ENCODE data around the gene RAPSN. TPM values are rescaled to one million over a fixed set of nuclear protein-coding genes. Genes with fewer than 3 reads are reported as not detected.

Gene RAPSN
- polyA plus RNA-seq, 1 donor from 2014 or later, result not detected

- no peaks in the 10 kb centered on the region for H3K36me3 ChIP-seq (ENCODE audit: insufficient read depth, low read length)
- no peaks in the 10 kb centered on the region for H3K9me3 ChIP-seq (ENCODE audit: low read length)
- no peak overlapping the region for H3K27ac ChIP-seq (ENCODE audit: low read length)
- no peaks in the 10 kb centered on the region for H4K20me1 ChIP-seq (ENCODE audit: insufficient read depth)
- H3K9ac ChIP-seq (ENCODE audit: low read length), result no peak overlapping the region
- H3K79me2 ChIP-seq (replicated peaks; ENCODE audit: insufficient read depth, low read length), result peaks cover 7% of the 10 kb centered on the region
- H3K4me2 ChIP-seq (ENCODE audit: low read length), result no peak overlapping the region
- H3K27me3 ChIP-seq (ENCODE audit: insufficient read depth, low read depth, low read length), result no peaks in the 10 kb centered on the region
- H3F3A ChIP-seq (ENCODE audit: insufficient read depth, low read length, poor library complexity, severe bottlenecking), result no peaks in the 10 kb centered on the region
- H3K4me3 ChIP-seq (ENCODE audit: low read length), result no peak overlapping the region
- TF ChIP-seq EZH2 (IDR thresholded peaks at IDR 0.05; ENCODE audit: borderline replicate concordance, insufficient read depth, low read length, poor library complexity, severe bottlenecking) (no peak), SMC3 (conservative IDR thresholded peaks at IDR 0.05; ENCODE audit: poor library complexity) (no peak), EP300 (conservative IDR thresholded peaks at IDR 0.05; ENCODE audit: poor library complexity, severe bottlenecking) (no peak), CTCF (IDR thresholded peaks at IDR 0.05; ENCODE audit: poor library complexity, severe bottlenecking) (peak; percentile 24)
- H2AFZ ChIP-seq (ENCODE audit: low read depth, low read length), result no peak overlapping the region
- H3K9me2 ChIP-seq (ENCODE audit: insufficient read depth, low read length), result no peaks in the 10 kb centered on the region
Observed at GRCh38 chr11:47411884-47412746, 36.8 kb downstream of the RAPSN start.

DNA sequence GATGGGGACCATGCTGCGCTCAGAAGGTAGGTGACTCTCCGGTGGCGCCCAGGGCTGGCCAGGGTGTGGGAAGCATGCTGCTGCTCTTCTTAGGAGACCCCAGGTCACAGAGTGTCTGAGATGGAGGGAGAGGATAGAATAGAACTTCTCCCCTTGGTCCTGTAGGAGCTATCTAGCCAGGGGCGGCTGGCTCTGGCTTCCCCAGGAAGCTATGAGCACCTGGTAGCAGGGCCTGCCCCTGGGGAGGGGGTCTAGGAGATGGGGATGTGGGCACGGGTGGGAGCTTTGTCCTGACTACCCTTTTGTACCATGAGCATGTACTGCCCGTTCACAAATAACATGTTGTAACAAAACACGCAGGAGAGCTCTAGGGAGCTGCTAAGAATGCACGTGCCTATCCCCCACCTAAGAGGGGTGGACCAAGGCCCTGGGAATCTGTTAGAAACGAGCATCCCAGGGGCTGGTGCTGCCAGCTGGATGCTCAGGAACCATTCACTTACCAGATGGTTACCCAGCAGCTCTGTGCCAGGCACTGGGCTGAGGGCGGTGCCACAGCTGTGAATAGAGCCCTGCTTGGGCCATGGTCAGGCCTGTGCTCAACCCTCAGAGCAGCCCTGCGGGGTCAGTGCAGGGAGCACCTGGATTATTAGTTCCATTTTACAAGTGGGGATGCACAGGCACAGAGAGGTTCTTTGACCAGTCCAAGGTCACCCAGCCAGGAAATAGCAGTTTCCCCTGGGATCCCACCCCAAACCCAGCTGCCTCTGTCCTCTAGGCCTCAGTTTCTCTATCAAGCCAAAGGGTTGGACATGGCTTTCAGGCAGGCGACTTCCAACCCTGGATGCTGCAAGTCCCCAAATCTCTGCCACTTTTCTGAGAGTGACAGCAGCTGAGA is 38.3 kb downstream of the RAPSN start:
- no peaks in the 10 kb centered on the region for H4K20me1 ChIP-seq (ENCODE audit: insufficient read depth)
- peak overlapping the region; percentile 91 for H3K4me3 ChIP-seq (ENCODE audit: low read length)
- no peaks in the 10 kb centered on the region for H3K27me3 ChIP-seq (ENCODE audit: insufficient read depth, low read depth, low read length)
- no peak overlapping the region for H3K9ac ChIP-seq (ENCODE audit: low read length)
- no peak overlapping the region for H2AFZ ChIP-seq (ENCODE audit: low read depth, low read length)
- TF ChIP-seq EP300 (conservative IDR thresholded peaks at IDR 0.05; ENCODE audit: poor library complexity, severe bottlenecking) (no peak), SMC3 (conservative IDR thresholded peaks at IDR 0.05; ENCODE audit: poor library complexity) (no peak), REST (IDR thresholded peaks at IDR 0.05; ENCODE audit: borderline replicate concordance) (no peak), POLR2AphosphoS5 (IDR thresholded peaks at IDR 0.05) (no peak), TAF1 (IDR thresholded peaks at IDR 0.05; ENCODE audit: low read depth) (no peak), CTCF (IDR thresholded peaks at IDR 0.05; ENCODE audit: poor library complexity, severe bottlenecking) (no peak), MXI1 (conservative IDR thresholded peaks at IDR 0.05; ENCODE audit: poor library complexity, severe bottlenecking) (no peak), RAD21 (conservative IDR thresholded peaks at IDR 0.05) (no peak), EZH2 (IDR thresholded peaks at IDR 0.05; ENCODE audit: borderline replicate concordance, insufficient read depth, low read length, poor library complexity, severe bottlenecking) (no peak)
- no peaks in the 10 kb centered on the region for H3F3A ChIP-seq (ENCODE audit: insufficient read depth, low read length, poor library complexity, severe bottlenecking)
- no peaks in the 10 kb centered on the region for H3K36me3 ChIP-seq (ENCODE audit: insufficient read depth, low read length)
- no peak overlapping the region for H3K27ac ChIP-seq (ENCODE audit: low read length)
- H3K9me3 ChIP-seq (ENCODE audit: low read length), result no peaks in the 10 kb centered on the region
- no peaks in the 10 kb centered on the region for H3K9me2 ChIP-seq (ENCODE audit: insufficient read depth, low read length)
- peaks cover 7% of the 10 kb centered on the region for H3K79me2 ChIP-seq (replicated peaks; ENCODE audit: insufficient read depth, low read length)
- H3K4me2 ChIP-seq (ENCODE audit: low read length), result no peak overlapping the region

All from neural cell (in vitro differentiated cells).